ENCODE data around the gene RAD51C. TPM values are rescaled to one million over a fixed set of nuclear protein-coding genes. Genes with fewer than 3 reads are reported as not detected.
"Not testable (repeated sequence)": the region's sequence is repeated elsewhere in the genome, so short reads cannot be mapped to it uniquely, and the experiment has no call there.

The RAD51C gene
- total RNA-seq: 15.1 TPM

DNA sequence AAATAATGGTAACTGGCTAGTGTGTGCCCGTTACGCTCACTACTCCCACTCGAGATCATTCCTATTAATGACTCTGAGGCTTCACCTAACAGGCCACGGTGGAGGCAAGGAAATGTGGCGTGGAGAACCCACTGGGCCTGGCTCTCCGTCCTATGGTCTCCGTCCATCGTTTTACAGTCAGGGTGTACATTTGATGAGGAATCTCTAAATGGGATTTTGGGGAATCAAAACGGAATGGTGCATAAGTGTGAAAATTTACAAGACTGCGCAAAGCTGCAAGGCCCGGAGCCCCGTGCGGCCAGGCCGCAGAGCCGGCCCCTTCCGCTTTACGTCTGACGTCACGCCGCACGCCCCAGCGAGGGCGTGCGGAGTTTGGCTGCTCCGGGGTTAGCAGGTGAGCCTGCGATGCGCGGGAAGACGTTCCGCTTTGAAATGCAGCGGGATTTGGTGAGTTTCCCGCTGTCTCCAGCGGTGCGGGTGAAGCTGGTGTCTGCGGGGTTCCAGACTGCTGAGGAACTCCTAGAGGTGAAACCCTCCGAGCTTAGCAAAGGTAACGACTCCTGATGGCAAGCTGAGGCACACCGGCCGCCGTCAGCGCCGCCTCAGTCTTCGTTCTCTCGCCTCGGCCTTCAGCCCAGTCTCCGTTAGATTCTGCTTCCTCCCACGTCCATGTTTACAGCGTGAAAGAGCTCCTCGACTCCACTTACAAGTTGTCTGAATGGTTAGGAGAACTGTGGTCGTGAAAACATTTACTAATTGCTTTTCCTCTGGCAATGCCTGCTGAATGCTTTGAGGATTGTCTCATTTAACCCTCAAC lies at the start of gene RAD51C:
TSS of gene RAD51C (plus strand) at position 364 of the 817 bp plus-strand sequence. CDS start at position 406, 42 bp downstream.
- ATAC-seq: peak; percentile 98

DNA sequence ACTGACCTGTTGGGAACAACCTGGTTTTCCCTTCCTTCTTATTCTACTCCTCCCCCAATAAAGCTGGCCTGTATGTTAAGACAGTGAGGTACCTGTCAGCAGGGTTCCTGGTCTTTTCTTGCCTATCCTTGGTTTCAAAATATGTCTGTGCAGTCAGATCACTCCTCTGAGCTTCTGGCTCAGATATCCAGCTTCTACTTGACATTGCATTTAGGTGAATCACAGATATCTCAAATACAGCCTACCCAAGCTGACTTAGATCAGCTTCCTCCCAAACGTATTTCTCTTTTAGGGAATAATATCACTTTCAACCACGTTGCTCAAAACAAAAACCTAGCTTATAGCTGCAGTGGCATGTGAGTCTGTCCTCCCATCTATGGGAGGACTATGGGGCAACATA lies 49.3 kb upstream of the RAD51C start:
- no peak for ATAC-seq

GRCh38 chr17:58648236-58648635 lies 44.2 kb upstream of the RAD51C start:
- ATAC-seq: peak; percentile 35

- ATAC-seq: not testable (repeated sequence)
Observed at GRCh38 chr17:58657962-58658803, 34.2 kb upstream of the RAD51C start.

- peak; percentile 93 for ATAC-seq
Observed at GRCh38 chr17:58658804-58659713, 33.3 kb upstream of the RAD51C start.

DNA sequence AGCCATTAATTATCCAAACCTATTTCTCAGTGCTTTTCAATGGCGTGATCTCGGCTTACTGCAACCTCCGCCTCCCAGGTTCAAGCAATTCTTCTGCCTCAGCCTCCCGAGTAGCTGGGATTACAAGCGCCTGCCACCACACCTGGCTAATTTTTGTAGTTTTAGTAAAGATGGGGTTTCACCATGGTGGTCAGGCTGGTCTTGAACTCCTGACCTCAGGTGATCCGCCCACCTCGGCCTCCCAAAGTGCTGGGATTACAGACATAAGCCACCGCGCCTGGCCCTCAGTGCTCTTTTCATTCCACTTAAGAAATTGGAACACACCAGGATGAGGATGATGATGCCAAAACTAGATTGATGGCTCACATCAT lies 32.7 kb upstream of the RAD51C start:
- not testable (repeated sequence) for ATAC-seq

DNA sequence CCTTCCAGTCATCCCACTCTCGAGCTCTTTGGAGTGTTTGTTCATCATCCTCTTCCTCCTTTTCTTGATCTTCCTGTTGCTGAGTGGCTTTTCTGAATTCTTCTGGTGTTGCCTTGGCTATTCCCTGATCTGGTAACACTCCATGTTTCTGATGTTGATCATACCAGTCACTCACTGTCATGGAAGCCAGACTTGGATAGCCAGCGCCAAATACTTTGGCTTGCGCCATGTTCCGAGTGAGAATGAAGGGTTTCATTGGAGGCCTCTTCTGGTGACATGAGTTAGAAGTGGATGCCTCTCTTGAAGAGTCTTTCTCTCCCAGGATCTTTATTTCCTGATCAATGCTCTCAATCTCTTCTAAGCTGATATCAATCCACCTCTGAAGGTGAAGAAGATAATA lies 31.8 kb upstream of the RAD51C start:
- no peak for ATAC-seq

- no peak for ATAC-seq
Observed at GRCh38 chr17:58661499-58661898, 30.9 kb upstream of the RAD51C start.

DNA sequence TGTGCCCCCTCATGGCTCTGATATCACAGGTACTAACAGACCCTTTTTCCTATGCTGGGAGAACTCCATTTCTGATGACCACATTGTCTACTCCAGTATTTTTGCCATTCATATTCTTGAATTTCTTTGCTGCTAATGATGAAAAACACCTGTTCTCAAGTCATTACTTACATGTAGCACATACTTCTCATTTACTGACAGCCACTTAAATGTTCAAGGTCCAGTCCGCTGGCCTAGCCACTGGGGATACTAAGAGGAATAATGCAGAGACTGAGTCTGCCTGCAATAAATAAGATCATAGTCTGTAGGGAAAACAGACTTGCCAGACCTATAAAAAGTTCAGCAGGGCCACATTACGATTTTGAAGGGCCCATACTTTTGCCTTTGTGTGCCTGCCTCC lies 28.1 kb upstream of the RAD51C start:
- no peak for ATAC-seq

DNA sequence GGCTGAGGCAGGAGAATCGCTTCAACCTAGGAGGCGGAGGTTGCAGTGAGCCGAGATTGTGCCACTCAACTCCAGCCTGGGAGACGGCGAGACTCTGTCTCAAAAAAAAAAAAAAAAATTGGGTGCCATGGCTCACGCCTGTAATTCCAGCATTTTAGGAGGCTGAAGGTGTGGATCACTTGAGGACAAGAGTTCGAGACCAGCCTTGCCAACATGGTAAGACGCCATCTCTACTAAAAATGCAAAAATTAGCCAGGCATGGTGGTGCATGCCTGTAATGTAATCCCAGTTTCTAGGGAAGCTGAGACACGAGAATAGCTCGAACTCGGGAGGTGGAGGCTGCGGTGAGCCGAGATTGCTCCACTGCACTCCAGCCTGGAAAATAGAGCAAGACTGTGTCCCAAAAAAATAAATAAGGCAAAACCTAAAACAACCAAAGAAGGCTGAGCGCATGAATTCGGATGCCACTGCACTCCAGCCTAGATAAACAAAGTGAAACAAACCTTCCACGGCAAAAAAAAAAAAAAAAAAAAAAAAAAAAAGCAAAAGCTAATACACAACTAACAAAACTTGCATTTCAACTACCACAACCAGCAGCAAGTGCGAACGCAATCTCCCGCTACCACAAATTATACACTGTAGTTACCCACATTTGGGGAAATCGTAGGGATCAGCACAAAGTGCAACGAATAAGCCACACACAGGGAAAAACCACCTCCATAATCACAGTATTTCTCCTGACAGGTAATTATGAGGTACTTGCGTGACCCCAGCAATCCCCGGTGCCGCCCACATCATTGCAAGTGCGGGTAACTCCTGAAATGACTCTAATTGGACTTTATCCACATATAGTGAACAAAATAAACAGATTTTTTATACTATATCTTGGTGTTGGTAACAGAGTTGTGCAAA lies 26.2 kb upstream of the RAD51C start:
- no peak for ATAC-seq

DNA sequence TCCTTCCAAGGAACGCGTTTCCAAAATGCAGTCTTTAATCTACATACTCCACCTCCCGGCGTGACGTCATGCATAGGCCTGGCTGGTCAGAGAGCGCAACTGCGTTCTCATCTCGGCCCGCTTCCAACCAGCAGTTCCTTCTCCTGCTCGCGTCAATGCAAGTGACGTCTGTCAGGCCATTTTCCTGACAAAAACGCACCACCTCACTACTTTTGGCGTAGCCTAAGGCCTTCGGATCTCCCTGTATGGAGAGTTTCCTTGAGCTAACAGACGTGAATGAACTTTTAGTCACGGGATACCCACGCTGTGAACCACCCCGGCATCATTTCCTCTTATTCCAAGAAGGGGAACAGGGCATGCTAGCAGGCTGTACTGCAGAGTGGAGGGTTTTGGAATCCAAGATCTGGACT lies 25.5 kb upstream of the RAD51C start:
- peak; percentile 67 for ATAC-seq

DNA sequence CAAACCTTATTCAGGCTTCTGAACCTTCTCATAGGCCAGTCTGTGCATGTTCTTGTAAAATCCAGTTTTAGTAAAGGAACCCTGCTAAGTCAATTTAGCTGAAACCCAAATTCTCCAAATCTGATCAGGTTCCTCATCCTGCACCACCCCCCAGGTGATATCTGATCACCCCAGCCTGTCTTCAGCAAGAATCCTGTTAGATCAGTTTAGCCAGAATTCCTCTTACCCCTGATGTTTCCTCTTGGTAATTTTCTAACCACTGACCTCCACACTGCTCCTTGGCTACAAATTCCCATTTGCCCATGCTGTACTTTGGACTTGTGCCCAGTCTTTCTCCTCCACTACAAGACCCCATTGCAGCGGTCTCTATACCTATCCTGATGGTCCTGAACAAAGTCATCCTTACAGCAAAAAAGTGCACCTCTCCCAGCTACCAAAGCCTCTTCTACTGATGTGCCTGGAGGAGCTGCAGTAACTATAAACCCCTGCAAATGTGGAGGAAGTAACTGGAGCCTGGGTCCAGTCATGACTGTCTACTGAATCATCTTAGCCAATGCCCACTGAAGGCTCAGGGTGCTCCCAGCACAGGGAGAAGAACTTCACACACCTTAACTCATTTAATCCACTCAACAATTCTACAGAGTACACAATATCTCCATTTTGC lies 24.3 kb upstream of the RAD51C start:
- peak; percentile 66 for ATAC-seq

GRCh38 chr17:58668598-58668935 lies 23.8 kb upstream of the RAD51C start:
- peak; percentile 51 for ATAC-seq

DNA sequence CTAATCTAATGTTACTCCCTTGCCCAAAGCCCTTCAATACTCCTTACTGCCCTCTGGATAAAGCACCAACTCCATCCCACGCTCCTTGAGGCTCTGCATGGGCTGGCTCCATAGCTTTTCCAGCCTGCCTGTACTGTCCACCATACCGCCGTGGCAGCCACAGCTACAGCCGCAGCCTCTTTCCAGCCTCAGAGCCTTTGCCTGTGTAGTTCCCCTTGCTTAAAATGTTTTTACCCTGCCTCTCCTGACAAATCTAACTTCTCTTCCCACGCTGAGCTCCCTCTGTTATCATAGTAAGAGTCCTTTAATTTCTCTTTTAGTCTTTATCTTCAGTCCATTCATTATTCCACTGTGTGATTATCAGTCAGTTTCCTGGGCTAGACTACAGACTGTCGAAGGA lies 22.5 kb upstream of the RAD51C start:
- ATAC-seq: no peak

GRCh38 chr17:58671969-58672368 lies 20.4 kb upstream of the RAD51C start:
- ATAC-seq: no peak

- no peak for ATAC-seq
Observed at GRCh38 chr17:58677194-58677880, 15.1 kb upstream of the RAD51C start.

GRCh38 chr17:58678287-58678686 lies 14.1 kb upstream of the RAD51C start:
- not testable (repeated sequence) for ATAC-seq

- no peak for ATAC-seq
Observed at GRCh38 chr17:58679263-58680037, 13.0 kb upstream of the RAD51C start.

DNA sequence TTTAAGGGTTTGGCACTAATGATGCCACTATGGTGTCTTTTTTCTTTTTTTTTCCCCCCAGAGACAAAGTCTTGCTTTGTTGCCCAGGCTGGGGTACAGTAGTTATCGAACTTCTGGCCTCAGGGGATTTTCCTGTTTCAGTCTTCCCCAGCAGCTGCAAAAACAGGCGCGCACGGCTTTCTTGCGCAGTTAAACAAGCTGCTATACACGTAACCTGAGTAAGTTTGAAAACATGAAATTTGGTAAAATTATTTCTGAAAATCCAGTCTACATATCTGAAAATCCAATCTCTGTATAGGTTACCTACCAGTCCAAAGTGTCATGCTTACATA lies 12.4 kb upstream of the RAD51C start:
- ATAC-seq: no peak

DNA sequence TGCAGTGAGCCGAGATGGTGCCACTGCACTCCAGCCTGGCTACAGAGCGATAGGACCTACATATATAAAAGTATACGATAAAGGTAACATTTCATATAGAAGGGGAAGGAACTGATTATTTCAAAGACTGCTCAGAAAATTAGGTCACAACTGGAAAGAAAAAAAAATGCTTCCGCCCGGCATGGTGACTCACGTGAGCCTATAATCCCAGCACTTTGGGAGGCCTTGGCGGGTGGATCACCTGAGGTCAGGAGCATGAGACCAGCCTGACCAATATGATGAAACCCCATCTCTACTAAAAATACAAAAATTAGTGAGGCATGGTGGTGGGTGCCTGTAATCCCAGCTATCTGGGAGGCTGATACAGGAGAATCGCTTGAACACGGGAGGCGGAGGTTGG lies 8.4 kb upstream of the RAD51C start:
- no peak for ATAC-seq

Measured in esophagus mucosa (tissue), 1 donor.